GM19324 (cell line): ENCODE measurements around the gene LRRC75A.
"Not testable (repeated sequence)": the region's sequence is repeated elsewhere in the genome, so short reads cannot be mapped to it uniquely, and the experiment has no call there.

Source experiments
- ATAC-seq: cut with Tn5 transposase; IDR thresholded peaks from one replicate; pipeline ENCODE4 v1.9.1; 2021; ENCODE audit warnings: mild to moderate bottlenecking, moderate library complexity; ENCODE audit not compliant: unreplicated experiment, low FRiP score

The LRRC75A gene

GRCh38 chr17:16456742-16457316 lies 35.2 kb downstream of the LRRC75A start:
- no peak for ATAC-seq

- ATAC-seq, result no peak
These were observed 35.8 kb downstream of the LRRC75A start for GRCh38 chr17:16455997-16456741.

GRCh38 chr17:16453493-16453851 lies 38.5 kb downstream of the LRRC75A start:
- ATAC-seq, result no peak

- ATAC-seq, result not testable (repeated sequence)
These were observed 39.7 kb downstream of the LRRC75A start for GRCh38 chr17:16452268-16452667.

- ATAC-seq, result no peak
These were observed 42.0 kb downstream of the LRRC75A start for GRCh38 chr17:16450028-16450427.

- no peak for ATAC-seq
These were observed 42.8 kb downstream of the LRRC75A start for GRCh38 chr17:16449121-16449570.

- no peak for ATAC-seq
These were observed 43.5 kb downstream of the LRRC75A start for GRCh38 chr17:16448490-16448889.

- ATAC-seq, result no peak
These were observed 44.3 kb downstream of the LRRC75A start for GRCh38 chr17:16447676-16448075.

GRCh38 chr17:16446338-16446983 lies 45.5 kb downstream of the LRRC75A start:
- no peak for ATAC-seq

- ATAC-seq, result no peak
These were observed 47.6 kb downstream of the LRRC75A start for GRCh38 chr17:16444258-16444886.

- ATAC-seq, result no peak
These were observed 48.3 kb downstream of the LRRC75A start for GRCh38 chr17:16443511-16444257.

GRCh38 chr17:16442594-16443510 lies 49.1 kb downstream of the LRRC75A start:
- ATAC-seq, result no peak

GRCh38 chr17:16442141-16442540 lies 49.9 kb downstream of the LRRC75A start:
- ATAC-seq, result no peak

GRCh38 chr17:16440901-16441629 lies 50.9 kb downstream of the LRRC75A start:
- ATAC-seq, result no peak

GRCh38 chr17:16440354-16440753 lies 51.6 kb downstream of the LRRC75A start:
- not testable (repeated sequence) for ATAC-seq

- ATAC-seq, result no peak
These were observed 52.1 kb downstream of the LRRC75A start for GRCh38 chr17:16439811-16440351.

GRCh38 chr17:16439303-16439791 lies 52.6 kb downstream of the LRRC75A start:
- ATAC-seq, result no peak

GRCh38 chr17:16438557-16439302 lies 53.3 kb downstream of the LRRC75A start:
- ATAC-seq, result peak; percentile 84
